ENCODE measurements around the gene MTR.

DNA sequence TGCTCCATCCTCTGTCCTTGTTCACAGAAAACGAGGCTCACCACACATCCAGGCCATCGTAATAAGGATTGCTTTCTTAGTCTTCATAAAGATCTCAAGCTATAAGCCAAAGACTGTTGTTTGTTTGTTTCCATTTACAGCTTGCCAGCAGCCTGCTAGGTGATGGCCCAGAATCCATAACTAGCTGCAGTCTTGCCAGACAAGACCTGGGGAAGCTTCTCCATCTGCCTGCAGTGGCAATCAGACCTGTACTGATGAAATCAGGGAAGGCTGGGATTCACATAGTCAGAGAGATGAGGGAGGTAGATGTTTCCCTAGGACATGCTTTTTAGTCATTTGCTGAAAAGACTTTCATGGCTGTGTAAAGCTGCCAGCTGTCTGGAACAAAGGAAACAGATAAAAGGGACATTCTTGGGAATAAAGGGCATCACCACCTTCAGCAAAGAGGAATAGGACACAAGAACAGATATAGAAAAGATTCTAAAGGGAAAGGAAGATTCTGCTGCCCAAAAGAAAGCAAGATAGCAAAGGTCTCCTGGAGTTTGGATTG lies 158.1 kb downstream of the MTR start:
- TF ChIP-seq CTCF (IDR thresholded peaks at IDR 0.05) (no peak), POLR2A (IDR thresholded peaks at IDR 0.05) (no peak)

All from Peyer's patch (tissue), 4 donors.